Thyroid gland (tissue), 4 donors: Measurements from ENCODE around the gene NKX1-2.

Experiments
- CTCF ChIP-seq, 6 experiments: fragments of 200-600 bp in 3 of 6; fragments of 450-650 bp in 3 of 6; sonication (generic) in 3 of 6; IDR thresholded peaks; one replicate each; pipeline ENCODE4 v1.5.1; 2016 to 2019; ENCODE audit warnings: antibody characterized with exemption in 6 of 6, mild to moderate bottlenecking in 2 of 6, inconsistent platforms in 1 of 6, moderate library complexity in 1 of 6
- POLR2A ChIP-seq, 2 donors: fragments of 450-650 bp; IDR thresholded peaks; one replicate each; pipeline ENCODE4 v1.6.1; 2017; ENCODE audit warnings: antibody characterized with exemption in 2 of 2, mild to moderate bottlenecking in 2 of 2, moderate library complexity in 1 of 2

DNA sequence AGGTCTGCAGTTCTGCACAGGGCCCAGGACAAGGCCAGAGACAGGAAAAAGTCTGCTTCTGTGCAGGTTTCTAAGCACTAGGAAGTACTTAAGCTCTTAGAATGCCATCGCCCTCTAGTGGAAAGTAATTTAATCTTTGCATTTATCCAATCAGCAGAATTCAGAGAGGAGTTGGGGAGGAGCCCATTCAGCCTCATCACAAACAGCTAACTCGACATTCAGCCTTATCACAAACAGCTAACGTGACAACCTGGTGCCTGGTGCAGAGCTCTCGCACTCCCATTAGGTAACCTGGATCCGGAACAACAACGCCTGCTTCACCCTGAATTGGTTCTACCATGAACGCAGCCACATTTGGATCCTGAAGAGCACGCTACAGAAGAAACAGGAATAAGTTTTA, 46.3 kb downstream of the NKX1-2 start:
- TF ChIP-seq CTCF (IDR thresholded peaks at IDR 0.05): peak in 5 of 6 experiments; percentile 25 to 64 (median 57)
- TF ChIP-seq POLR2A (IDR thresholded peaks at IDR 0.05): no peak
